Mucosa of descending colon (tissue), 3 donors: ENCODE measurements around the gene LAPTM5. TPM values are rescaled to one million over a fixed set of nuclear protein-coding genes. Genes with fewer than 3 reads are reported as not detected.
"Not testable (repeated sequence)": the region's sequence is repeated elsewhere in the genome, so short reads cannot be mapped to it uniquely, and the experiment has no call there.

Experiments
- ATAC-seq: fragments of 200-7000 bp; cut with Tn5 transposase; one replicate; pipeline ENCODE4 v1.9.1; 2020; ENCODE audit warnings: mild to moderate bottlenecking, moderate library complexity
- DNase-seq, 3 donors: peaks; one replicate each; pipeline ENCODE4 v3.0.0-alpha.2; 2020
- H3K36me3 ChIP-seq: fragments of 200-600 bp; one replicate; pipeline ENCODE4 v1.8.0; 2021; ENCODE audit warnings: low read depth, mild to moderate bottlenecking
- H3K4me1 ChIP-seq: fragments of 200-600 bp; one replicate; pipeline ENCODE4 v1.8.0; 2021; ENCODE audit warnings: low read depth, mild to moderate bottlenecking
- H3K4me3 ChIP-seq: fragments of 200-600 bp; one replicate; pipeline ENCODE4 v1.8.0; 2021; ENCODE audit warnings: mild to moderate bottlenecking
- H3K9me3 ChIP-seq: fragments of 200-600 bp; one replicate; pipeline ENCODE4 v1.8.0; 2021; ENCODE audit warnings: mild to moderate bottlenecking
- intact Hi-C, 2 donors: fragments of 100-400 bp; cut with DNase I in 1 of 2; cut with micrococcal nuclease in 1 of 2; formaldehyde crosslinking; loops; one replicate each; pipeline versions ENCODE4 v1.11.0 to v1.11.1; 2022; cut with DNase I, micrococcal nuclease
- total RNA-seq, 3 donors: library from RNA; stranded (reverse); fragmentation: NEBNext Ultra II Directional in 2 of 3; extraction: Animal tissue kit (Norgen Biotek cat#: 25700) in 2 of 3; gene quantifications; one replicate each; pipeline versions ENCODE4 v1.2.1 to v1.2.4, GENCODE V29; 2021 to 2023
- TF ChIP-seq, protein P1 (sequence below): fragments of 200-600 bp; IDR thresholded peaks from one replicate; pipeline ENCODE4 v1.8.0; 2022; ENCODE audit warnings: antibody characterized with exemption, mild to moderate bottlenecking
- donor health status: DM: no; HTN: no; CAD: no; lungs with moderate emphysema.
- donor health status: DM: no; HTN: no; CAD: no.
- donor health status: DM: no; HTN: yes; CAD: no.

Gene LAPTM5
- total RNA-seq, 3 donors from 2014 or later = 24.1 to 71.1 (median 48.1) TPM

DNA sequence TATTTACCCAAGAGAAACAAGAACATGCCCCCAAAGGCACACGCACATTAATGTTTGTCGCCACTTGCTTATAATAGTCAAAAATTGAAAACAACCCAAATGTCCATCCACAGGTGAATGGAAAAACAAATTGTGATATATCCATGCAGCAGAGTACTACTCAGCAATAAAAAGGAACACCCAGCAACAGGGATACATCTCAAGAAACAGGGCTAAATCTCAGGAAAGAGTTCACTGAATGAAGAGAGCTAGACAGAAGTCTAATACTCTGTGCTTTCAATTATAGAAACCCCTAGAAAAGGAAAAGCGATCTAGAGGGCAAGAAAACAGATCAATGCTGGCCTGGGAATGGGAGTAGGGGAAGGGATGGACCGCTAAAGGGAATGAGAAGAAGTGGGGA, 36.7 kb upstream of the LAPTM5 start:
- ATAC-seq (no peak), DNase-seq (no peak)
- Histone ChIP-seq H3K9me3 (no peaks in the 10 kb centered on the region), H3K4me1 (no peaks in the 10 kb centered on the region), H3K36me3 (no peaks in the 10 kb centered on the region), H3K4me3 (no peak overlapping the region)
- TF ChIP-seq, protein P1, sequence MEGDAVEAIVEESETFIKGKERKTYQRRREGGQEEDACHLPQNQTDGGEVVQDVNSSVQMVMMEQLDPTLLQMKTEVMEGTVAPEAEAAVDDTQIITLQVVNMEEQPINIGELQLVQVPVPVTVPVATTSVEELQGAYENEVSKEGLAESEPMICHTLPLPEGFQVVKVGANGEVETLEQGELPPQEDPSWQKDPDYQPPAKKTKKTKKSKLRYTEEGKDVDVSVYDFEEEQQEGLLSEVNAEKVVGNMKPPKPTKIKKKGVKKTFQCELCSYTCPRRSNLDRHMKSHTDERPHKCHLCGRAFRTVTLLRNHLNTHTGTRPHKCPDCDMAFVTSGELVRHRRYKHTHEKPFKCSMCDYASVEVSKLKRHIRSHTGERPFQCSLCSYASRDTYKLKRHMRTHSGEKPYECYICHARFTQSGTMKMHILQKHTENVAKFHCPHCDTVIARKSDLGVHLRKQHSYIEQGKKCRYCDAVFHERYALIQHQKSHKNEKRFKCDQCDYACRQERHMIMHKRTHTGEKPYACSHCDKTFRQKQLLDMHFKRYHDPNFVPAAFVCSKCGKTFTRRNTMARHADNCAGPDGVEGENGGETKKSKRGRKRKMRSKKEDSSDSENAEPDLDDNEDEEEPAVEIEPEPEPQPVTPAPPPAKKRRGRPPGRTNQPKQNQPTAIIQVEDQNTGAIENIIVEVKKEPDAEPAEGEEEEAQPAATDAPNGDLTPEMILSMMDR = no peak
- intact Hi-C loops = no loop called here

GRCh38 chr1:30793209-30793608, 35.6 kb upstream of the LAPTM5 start:
- TF ChIP-seq, protein P1 = no peak
- intact Hi-C loops = no loop called here
- no peak for ATAC-seq
- no peak overlapping the region for H3K4me3 ChIP-seq
- no peaks in the 10 kb centered on the region for H3K36me3 ChIP-seq
- H3K9me3 ChIP-seq = no peaks in the 10 kb centered on the region
- DNase-seq = peak in 1 of 3 donors; percentile 15
- no peaks in the 10 kb centered on the region for H3K4me1 ChIP-seq

- Histone ChIP-seq H3K9me3 (no peaks in the 10 kb centered on the region), H3K4me3 (no peak overlapping the region), H3K4me1 (no peaks in the 10 kb centered on the region), H3K36me3 (no peaks in the 10 kb centered on the region)
- DNase-seq = no peak
- intact Hi-C loops = no loop called here
- no peak for ATAC-seq
- TF ChIP-seq, protein P1 = no peak
These were observed 34.3 kb upstream of the LAPTM5 start for GRCh38 chr1:30791868-30792267.

DNA sequence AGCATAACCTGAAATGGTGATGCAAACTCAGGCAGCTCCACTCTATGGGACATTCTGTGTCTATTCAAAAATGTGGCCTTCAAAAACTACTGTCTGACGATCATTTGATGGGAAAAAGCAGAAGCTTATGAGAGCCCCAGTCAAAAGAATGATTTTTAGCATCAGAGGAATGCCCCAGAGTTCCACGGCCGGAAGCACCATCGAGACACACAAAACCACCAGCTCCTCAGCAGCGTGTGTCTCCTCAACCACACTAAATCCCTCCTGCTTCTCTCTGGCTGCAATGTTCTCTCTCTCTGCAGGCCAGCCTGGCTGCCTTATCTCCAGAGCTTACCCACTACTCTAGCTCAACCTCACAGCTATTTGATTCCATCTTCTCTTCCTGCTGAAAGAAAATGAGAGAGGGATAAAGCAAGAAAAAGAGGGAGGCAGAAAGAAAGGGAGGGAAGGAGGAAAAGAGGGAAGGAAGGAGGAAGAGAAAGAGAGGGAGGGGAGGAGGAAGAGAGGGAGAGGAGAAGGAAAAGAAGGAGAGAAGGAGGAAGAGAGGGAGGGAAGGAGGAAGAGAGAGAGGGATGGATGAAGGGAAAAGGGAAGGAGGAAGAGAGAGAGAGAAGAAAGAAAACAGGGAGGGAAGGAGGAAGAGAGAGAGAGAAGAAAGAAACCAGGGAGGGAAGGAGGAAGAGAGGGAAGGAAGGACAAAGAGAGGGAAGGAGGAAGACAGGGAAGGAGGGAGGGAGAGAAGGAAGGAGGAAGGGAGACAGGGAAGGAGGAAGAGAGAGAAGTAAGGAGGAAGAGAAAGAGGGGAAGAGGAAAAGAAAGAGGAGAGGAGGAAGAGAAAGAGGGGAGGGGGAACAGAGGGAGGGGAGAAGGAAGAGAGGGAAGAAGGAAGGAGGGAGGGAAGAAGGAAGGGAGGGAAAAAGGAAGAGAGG, 33.5 kb upstream of the LAPTM5 start:
- Histone ChIP-seq H3K9me3 (no peaks in the 10 kb centered on the region), H3K36me3 (no peaks in the 10 kb centered on the region), H3K4me3 (no peak overlapping the region), H3K4me1 (no peaks in the 10 kb centered on the region)
- TF ChIP-seq, protein P1 = no peak
- ATAC-seq (peak; percentile 28), DNase-seq (no peak)
- intact Hi-C loops = no loop called here

DNA sequence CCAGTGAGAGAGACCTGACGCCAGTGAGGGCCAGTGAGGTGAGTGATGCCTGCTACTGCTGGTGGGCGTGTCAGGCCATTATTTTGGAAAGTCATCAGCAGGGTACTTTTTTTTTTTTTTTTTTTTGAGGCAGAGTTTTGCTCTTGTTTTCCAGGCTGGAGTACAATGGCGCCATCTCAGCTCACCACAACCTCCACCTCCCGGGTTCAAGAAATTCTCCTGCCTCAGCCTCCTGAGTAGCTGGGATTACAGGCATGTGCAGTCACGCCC, 32.6 kb upstream of the LAPTM5 start:
- DNase-seq, H3K4me3 ChIP-seq, H3K4me1 ChIP-seq, H3K36me3 ChIP-seq, H3K9me3 ChIP-seq, ATAC-seq, intact Hi-C loops: not testable (repeated sequence)

DNA sequence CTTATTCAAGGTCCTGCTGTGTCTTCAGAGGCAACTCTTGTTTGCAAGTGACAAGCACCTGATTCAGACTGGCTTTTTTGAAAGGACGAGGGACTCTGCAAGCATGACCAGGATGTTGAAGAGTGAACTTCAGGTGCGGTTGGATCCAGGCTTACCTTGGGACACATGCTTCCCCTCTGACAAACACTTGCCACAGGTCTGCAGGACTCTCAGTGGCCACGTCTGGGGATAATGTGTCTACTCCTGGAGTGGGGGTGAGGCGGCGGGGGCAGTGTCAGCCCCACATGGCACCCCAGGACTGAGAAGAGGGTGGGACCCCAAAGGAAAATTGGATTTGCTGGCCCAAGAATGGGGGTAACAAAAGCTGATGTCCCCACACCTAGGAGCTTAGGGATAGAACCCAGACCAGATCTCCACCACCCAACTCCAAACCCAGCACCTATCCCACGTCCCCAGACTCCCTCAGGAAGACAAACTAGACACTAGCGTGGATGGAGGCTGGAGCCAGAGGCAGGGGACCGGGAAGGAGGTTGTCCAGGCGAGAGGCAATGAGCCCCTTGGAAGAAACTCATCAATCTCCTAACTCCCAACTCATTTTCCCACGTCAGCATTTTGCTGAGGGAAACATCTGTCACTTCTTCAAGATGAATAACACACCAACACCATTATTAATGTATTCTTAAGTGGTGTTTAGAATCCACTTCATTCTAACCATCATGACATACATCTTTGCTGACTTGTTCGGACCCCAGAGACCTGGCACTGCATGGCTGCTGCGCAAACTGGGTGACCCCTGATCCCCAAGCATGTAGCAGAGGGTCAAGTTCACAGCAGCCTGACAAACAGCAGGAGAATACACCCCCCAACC, 32.0 kb upstream of the LAPTM5 start:
- TF ChIP-seq, protein P1 = no peak
- ATAC-seq = no peak
- Histone ChIP-seq H3K4me3 (no peak overlapping the region), H3K9me3 (no peaks in the 10 kb centered on the region), H3K36me3 (no peaks in the 10 kb centered on the region), H3K4me1 (no peaks in the 10 kb centered on the region)
- no peak for DNase-seq
- intact Hi-C loops = no loop called here
